HepG2 (cell line): Measurements from ENCODE around the gene VPS54. TPM values are rescaled to one million over a fixed set of nuclear protein-coding genes. Genes with fewer than 3 reads are reported as not detected.

Source experiments
- CEBPG ChIP-seq: IDR thresholded peaks from 2 replicates; pipeline ENCODE4 v1.6.1; 2016
- GLI4 ChIP-seq: sonication (generic); formaldehyde crosslinking; IDR thresholded peaks from 2 replicates; pipeline ENCODE4 v1.5.1; 2020; ENCODE audit warnings: missing genetic modification reagents, mild to moderate bottlenecking, moderate library complexity, borderline replicate concordance
- GMEB1 ChIP-seq: sonication (generic); formaldehyde crosslinking; IDR thresholded peaks from 2 replicates; pipeline ENCODE4 v1.5.1; 2020; ENCODE audit warnings: missing genetic modification reagents, mild to moderate bottlenecking, borderline replicate concordance
- GPBP1L1 ChIP-seq: sonication (generic); formaldehyde crosslinking; IDR thresholded peaks from 2 replicates; pipeline ENCODE4 v1.5.0; 2020; ENCODE audit warnings: mild to moderate bottlenecking, missing genetic modification reagents
- HINFP ChIP-seq: sonication (generic); formaldehyde crosslinking; IDR thresholded peaks from 2 replicates; pipeline ENCODE4 v1.4.0; 2020; ENCODE audit warnings: low read depth, mild to moderate bottlenecking, missing genetic modification reagents
- HIVEP1 ChIP-seq: sonication (generic); formaldehyde crosslinking; IDR thresholded peaks from 2 replicates; pipeline ENCODE4 v1.4.0; 2020; ENCODE audit warnings: mild to moderate bottlenecking, missing genetic modification reagents
- KDM5A ChIP-seq: fragments of 200-600 bp; sonication (generic); IDR thresholded peaks from 2 replicates; pipeline ENCODE4 v1.7.0; 2018; ENCODE audit warnings: antibody characterized with exemption, mild to moderate bottlenecking, low read length, borderline replicate concordance
- KIAA2018 ChIP-seq: sonication (generic); formaldehyde crosslinking; IDR thresholded peaks from 2 replicates; pipeline ENCODE4 v1.5.0; 2020; ENCODE audit warnings: mild to moderate bottlenecking, missing genetic modification reagents, borderline replicate concordance
- RARA ChIP-seq: IDR thresholded peaks from 2 replicates; pipeline ENCODE4 v1.6.1; 2016; ENCODE audit warnings: missing genetic modification reagents, missing compliant biosample characterization
- TBP ChIP-seq: sonication (generic); formaldehyde crosslinking; IDR thresholded peaks from 2 replicates; pipeline ENCODE4 v1.5.0; 2020; ENCODE audit warnings: missing genetic modification reagents
- ZFP36L2 ChIP-seq: sonication (generic); formaldehyde crosslinking; IDR thresholded peaks from 2 replicates; pipeline ENCODE4 v1.4.0; 2020; ENCODE audit warnings: missing genetic modification reagents
- ZFP90 ChIP-seq: sonication (generic); formaldehyde crosslinking; IDR thresholded peaks from 2 replicates; pipeline ENCODE4 v1.8.0; 2022; ENCODE audit warnings: missing genetic modification reagents, mild to moderate bottlenecking, inconsistent platforms, borderline replicate concordance
- ZNF205 ChIP-seq: IDR thresholded peaks from 2 replicates; pipeline ENCODE4 v1.6.1; 2018; ENCODE audit warnings: missing biosample characterization, missing genetic modification reagents
- ZNF274 ChIP-seq: sonication (generic); formaldehyde crosslinking; IDR thresholded peaks from 2 replicates; pipeline ENCODE4 v1.5.1; 2020; ENCODE audit warnings: mild to moderate bottlenecking, missing genetic modification reagents
- ZNF275 ChIP-seq: sonication (generic); formaldehyde crosslinking; IDR thresholded peaks from 2 replicates; pipeline ENCODE4 v1.8.0; 2022; ENCODE audit warnings: missing genetic modification reagents, mild to moderate bottlenecking, inconsistent platforms, borderline replicate concordance
- ZNF337 ChIP-seq: sonication (generic); formaldehyde crosslinking; IDR thresholded peaks from 2 replicates; pipeline ENCODE4 v1.5.1; 2020; ENCODE audit warnings: missing genetic modification reagents, low read depth, mild to moderate bottlenecking, borderline replicate concordance
- ZNF605 ChIP-seq: sonication (generic); formaldehyde crosslinking; IDR thresholded peaks from 2 replicates; pipeline ENCODE4 v1.8.0; 2022; ENCODE audit warnings: mild to moderate bottlenecking, missing genetic modification reagents
- polyA plus RNA-seq, 8 experiments: library from polyadenylated mRNA; depleted of rRNA in 3 of 8; stranded (reverse) in 7 of 8; unstranded in 1 of 8; fragments of >200 nt; fragmentation: Illumina TruSeq in 4 of 8; extraction: Trizol in 4 of 8; gene quantifications; 2 replicates each; pipeline versions ENCODE4 v1.2.1 to v1.2.3, GENCODE V29; 2011 to 2016; ENCODE audit warnings: low read depth in 4 of 8, missing spikeins in 1 of 8, mixed read lengths in 1 of 8; ENCODE audit not compliant: insufficient read depth in 1 of 8
- total RNA-seq, 5 experiments: library from RNA; depleted of rRNA; stranded (reverse); fragments of >200 nt; fragmentation: Illumina TruSeq; extraction: Trizol; gene quantifications; 2 replicates each; pipeline ENCODE4 v1.2.3, GENCODE V29; 2016; ENCODE audit warnings: low read depth in 1 of 5

Gene VPS54
- total and polyA plus RNA-seq, 2 of the 13 experiments (the other 11 are each of a cell fraction or from before 2014, with no cell fraction given): 64.7 to 77.5 TPM

GRCh38 chr2:63982335-63982734 lies 36.9 kb downstream of the VPS54 start (continued):
- TF ChIP-seq KIAA2018 (no peak), GLI4 (CRISPR knock-in tag) (no peak), ZNF605 (CRISPR knock-in tag) (no peak), GPBP1L1 (CRISPR knock-in tag) (no peak), ZNF205 (CRISPR knock-in tag) (no peak), KDM5A (no peak), CEBPG (CRISPR knock-in tag) (0 out of 2 replicates have a peak, but pooled peaks have one; percentile 2), ZFP90 (no peak), ZFP36L2 (no peak), HIVEP1 (CRISPR knock-in tag) (no peak), GMEB1 (CRISPR knock-in tag) (no peak), ZNF275 (no peak), ZNF274 (CRISPR knock-in tag) (no peak), ZNF337 (CRISPR knock-in tag) (no peak), HINFP (no peak), RARA (CRISPR knock-in tag) (peak; percentile 27; the same call in 1 of the 2 replicates), TBP (CRISPR knock-in tag) (no peak)
